NCI-H526 treated with DMSO at 0.1 percent for 48 hours (cell line): Measurements from ENCODE around the gene EXOC7.

ENCODE experiments used
- DNase-seq: peaks from one replicate; lab custom pipeline; 2025; lab: John Stamatoyannopoulos, UW

The EXOC7 gene

GRCh38 chr17:76119409-76120371, 16.1 kb upstream of the EXOC7 start:
- DNase-seq: no peak

DNA sequence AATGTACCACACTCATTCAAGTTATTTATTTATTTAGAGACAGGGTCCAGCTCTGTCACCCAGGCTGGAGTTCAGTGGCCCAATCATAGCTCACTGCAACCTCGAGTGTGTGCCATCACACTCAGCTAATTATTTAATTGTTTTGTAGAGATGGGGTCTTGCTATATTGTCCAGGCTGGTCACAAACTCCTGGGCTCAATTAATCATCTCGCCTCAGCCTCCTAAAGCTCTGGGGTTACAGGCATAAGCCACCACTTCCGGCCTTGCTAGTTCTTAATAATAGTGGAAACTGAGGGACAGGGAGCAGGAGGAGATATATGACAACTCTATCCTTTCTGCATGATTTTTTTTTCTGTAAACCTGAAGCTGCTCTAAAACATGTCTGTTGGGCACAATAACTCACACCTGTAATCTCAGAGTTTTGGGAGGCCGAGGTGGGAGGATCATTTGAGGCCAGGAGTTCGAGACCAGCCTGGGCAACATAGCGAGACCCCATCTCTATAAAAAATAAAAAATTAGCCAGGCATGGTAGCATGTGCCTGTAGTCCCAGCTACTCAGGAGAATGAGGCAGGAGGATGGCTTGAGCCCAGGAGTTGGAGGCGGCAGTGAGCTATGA, 11.7 kb upstream of the EXOC7 start:
- no peak for DNase-seq

DNA sequence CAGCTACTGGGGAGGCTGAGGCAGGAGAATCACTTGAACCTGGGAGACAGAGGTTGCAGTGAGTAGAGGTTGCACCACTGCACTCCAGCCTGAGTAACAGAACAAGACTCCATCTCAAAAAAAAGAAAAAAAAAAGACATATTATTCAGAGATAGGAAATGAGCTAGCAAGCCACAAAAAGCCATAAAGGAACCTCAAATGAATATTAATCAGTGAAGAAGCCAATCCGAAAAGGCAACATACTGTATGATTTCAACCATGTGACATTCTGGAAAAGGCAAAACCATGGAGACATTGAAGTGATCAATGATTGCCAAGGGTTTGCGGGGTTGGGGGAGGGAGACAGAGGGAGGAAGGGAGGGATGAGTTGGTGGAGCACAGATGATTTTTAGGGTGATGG, 8.4 kb upstream of the EXOC7 start:
- DNase-seq: no peak

- DNase-seq: no peak
Observed at GRCh38 chr17:76107509-76107908, 3.9 kb upstream of the EXOC7 start.

GRCh38 chr17:76106703-76107102, 3.1 kb upstream of the EXOC7 start:
- DNase-seq: no peak

GRCh38 chr17:76104896-76105231, 1.3 kb upstream of the EXOC7 start:
- DNase-seq: no peak

DNA sequence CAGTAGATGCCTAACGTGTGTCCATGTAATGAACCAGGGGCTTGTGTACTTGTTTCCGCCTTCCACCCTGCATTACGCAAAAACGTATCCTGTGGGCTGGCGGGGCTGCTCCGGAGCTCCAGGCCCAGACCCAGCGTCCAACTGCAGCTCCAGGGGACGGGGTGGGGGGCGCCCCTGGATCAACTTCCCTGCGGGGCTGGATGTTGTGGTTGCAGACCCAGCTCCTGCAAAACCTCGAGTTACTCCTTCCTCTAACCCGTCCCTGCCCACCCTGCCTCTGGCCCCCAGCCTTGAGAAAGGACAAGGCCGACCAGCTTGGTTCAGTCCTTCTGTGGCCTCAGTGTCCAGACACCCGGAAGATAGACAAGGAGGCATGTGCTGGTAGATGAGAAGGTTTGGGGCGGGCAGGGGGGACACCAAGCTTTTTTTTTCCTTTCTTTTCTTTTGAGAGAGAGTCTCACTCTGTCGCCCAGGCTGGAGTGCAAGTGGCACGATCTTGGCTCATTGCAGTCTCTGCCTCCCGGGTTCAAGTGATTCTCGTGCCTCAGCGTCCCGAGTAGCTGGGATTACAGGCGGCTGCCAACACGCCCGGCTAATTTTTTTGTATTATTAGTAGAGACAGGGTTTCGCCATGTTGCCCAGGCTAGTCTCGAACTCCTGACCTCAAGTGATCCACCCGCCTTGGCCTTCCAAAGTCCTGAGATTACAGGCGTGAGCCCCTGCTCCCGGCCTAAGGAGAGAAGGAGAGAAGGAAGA, 731 bp upstream of the EXOC7 start:
- DNase-seq: no peak

- DNase-seq: no peak
Observed at GRCh38 chr17:76102944-76103273, 678 bp downstream of the EXOC7 start.

- DNase-seq: no peak
Observed at GRCh38 chr17:76097716-76098295, 5.8 kb downstream of the EXOC7 start.

- DNase-seq: no peak
Observed at GRCh38 chr17:76095943-76096342, 7.6 kb downstream of the EXOC7 start.

DNA sequence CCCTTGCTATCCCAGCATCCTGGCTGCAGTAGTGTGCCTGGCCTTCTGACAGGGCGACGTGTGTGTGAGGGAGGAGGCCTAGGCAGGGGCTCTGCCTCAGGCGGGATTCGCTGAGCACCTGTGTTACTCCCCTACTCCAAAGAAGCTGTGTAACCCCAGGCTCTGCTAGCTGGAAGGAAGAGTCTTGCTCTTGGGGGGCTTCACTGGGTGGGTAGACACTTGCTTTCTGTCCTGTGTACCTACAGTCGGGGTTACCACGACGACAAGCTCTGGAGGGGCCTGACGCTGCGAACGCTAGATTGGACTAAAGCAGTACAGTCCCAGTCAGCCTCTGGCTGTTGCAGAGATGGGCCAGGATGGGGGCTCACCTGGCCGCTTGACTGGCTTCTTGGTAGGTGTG, 9.5 kb downstream of the EXOC7 start:
- DNase-seq: no peak

- no peak for DNase-seq
Observed at GRCh38 chr17:76092526-76093413, 10.8 kb downstream of the EXOC7 start.

GRCh38 chr17:76091526-76092286, 11.9 kb downstream of the EXOC7 start:
- no peak for DNase-seq

- DNase-seq: no peak
Observed at GRCh38 chr17:76090517-76091129, 13.0 kb downstream of the EXOC7 start.

DNA sequence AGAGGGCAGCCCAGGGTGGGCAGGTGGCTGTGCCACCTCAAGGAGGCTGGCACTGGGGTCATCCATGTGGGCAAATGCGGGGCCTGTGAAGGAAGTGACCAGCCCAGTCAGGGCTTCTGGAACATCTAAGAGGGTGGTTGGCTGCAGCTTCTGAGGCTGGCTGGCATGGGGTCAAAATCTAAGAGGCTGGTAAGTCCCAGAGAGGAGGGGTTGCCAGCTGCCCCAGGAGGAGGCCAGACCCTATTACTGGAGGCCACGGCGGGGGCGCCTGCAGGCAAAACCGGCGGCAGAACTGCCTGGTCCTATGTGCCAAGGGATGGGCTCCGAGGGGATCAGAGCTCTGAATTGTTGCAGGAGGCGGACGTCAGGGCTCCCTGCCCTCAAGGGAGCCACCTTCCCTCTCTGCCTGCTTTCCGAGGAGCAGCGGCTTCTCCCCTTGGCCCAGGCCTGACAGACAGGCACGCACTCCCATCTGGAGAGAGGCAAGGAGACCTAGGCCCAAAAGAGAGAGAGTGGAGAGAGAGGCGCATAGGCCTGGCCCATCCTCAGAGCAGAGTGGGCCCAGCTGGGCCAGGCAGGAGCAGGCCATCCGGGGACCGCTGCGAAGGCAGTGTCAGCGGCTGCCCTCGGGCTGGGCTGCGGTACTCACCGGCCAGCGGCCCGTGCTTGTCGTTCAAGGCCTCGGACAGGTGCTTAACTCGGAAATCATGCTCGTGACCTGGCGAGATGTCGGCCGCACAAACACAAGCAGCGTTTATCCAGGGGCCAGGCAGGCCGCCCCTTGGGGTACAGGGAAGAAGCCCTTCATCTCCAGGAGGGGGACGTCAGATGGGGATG, 13.7 kb downstream of the EXOC7 start:
- no peak for DNase-seq

GRCh38 chr17:76088868-76089576, 14.6 kb downstream of the EXOC7 start:
- DNase-seq: no peak

GRCh38 chr17:76088041-76088867, 15.3 kb downstream of the EXOC7 start:
- no peak for DNase-seq

GRCh38 chr17:76087531-76087930, 16.1 kb downstream of the EXOC7 start:
- DNase-seq: no peak
